EH (cell line): ENCODE data around the gene KIFC3.
"Not testable (repeated sequence)": the region's sequence is repeated elsewhere in the genome, so short reads cannot be mapped to it uniquely, and the experiment has no call there.

ENCODE experiments used
- DNase-seq: peaks from one replicate; pipeline ENCODE4 v3.0.0-alpha.2; 2015; ENCODE audit warnings: low read depth

KIFC3 gene

GRCh38 chr16:57786632-57787518 is 15.4 kb downstream of the KIFC3 start:
- no peak for DNase-seq

- DNase-seq: no peak
Measured at GRCh38 chr16:57785924-57786323, 16.4 kb downstream of the KIFC3 start.

- no peak for DNase-seq
Measured at GRCh38 chr16:57785385-57785784, 16.9 kb downstream of the KIFC3 start.

- DNase-seq: no peak
Measured at GRCh38 chr16:57784334-57784733, 18.0 kb downstream of the KIFC3 start.

GRCh38 chr16:57783883-57784282 is 18.4 kb downstream of the KIFC3 start:
- no peak for DNase-seq

- no peak for DNase-seq
Measured at GRCh38 chr16:57783116-57783515, 19.2 kb downstream of the KIFC3 start.

GRCh38 chr16:57782607-57783055 is 19.7 kb downstream of the KIFC3 start:
- DNase-seq: not testable (repeated sequence)

- DNase-seq: peak; percentile 68
Measured at GRCh38 chr16:57781741-57782606, 20.3 kb downstream of the KIFC3 start.

- no peak for DNase-seq
Measured at GRCh38 chr16:57781349-57781740, 20.9 kb downstream of the KIFC3 start.

GRCh38 chr16:57779836-57780235 is 22.5 kb downstream of the KIFC3 start:
- DNase-seq: not testable (repeated sequence)

GRCh38 chr16:57778658-57779057 is 23.6 kb downstream of the KIFC3 start:
- no peak for DNase-seq

GRCh38 chr16:57775661-57776469 is 26.4 kb downstream of the KIFC3 start:
- DNase-seq: no peak

- no peak for DNase-seq
Measured at GRCh38 chr16:57774705-57775285, 27.5 kb downstream of the KIFC3 start.

- DNase-seq: peak; percentile 21
Measured at GRCh38 chr16:57773655-57774295, 28.5 kb downstream of the KIFC3 start.

- no peak for DNase-seq
Measured at GRCh38 chr16:57773019-57773418, 29.3 kb downstream of the KIFC3 start.

- no peak for DNase-seq
Measured at GRCh38 chr16:57771141-57771785, 31.0 kb downstream of the KIFC3 start.

- no peak for DNase-seq
Measured at GRCh38 chr16:57770361-57770760, 31.9 kb downstream of the KIFC3 start.

GRCh38 chr16:57769541-57770145 is 32.6 kb downstream of the KIFC3 start:
- no peak for DNase-seq

GRCh38 chr16:57766714-57767348 is 35.5 kb downstream of the KIFC3 start:
- DNase-seq: no peak
